ENCODE results near the gene NCK2. TPM values are rescaled to one million over a fixed set of nuclear protein-coding genes. Genes with fewer than 3 reads are reported as not detected.

Gene NCK2
- total RNA-seq, 1 experiment from 2014 or later, result 21.6 TPM

DNA sequence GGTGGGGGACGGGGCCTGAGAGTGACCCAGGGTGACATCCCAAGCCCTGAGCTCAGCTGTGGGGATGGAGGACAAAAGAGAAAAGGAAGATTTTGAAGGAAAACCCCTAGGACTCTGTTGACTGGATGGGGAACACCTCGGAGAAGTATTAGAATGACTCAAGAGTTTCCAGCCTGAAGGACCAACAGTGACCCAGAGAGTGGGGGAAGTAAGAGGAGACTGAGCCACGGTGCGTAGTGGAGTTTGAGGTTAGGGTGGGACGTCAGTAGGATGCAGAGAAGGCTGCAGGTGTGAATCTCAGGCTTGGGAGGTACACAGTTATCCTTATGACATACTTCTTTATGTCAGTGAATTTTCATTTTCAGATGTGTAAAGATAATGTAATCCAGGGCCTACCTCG lies 119.5 kb downstream of the NCK2 start:
- H3K4me3 ChIP-seq (ENCODE audit: low read depth, low read length, poor library complexity, severe bottlenecking), result no peak overlapping the region
- no peaks in the 10 kb centered on the region for H3K27me3 ChIP-seq (replicated peaks; ENCODE audit: insufficient read depth, low read depth, low read length, poor library complexity)
- BruUV-seq (replicated peaks), result no TSS peak
- ChIA-PET POLR2A (ENCODE audit: low non-redundant PET) (no interaction called here), CTCF (no interaction called here)
- H3K9me3 ChIP-seq (ENCODE audit: low read depth, low read length, poor library complexity, severe bottlenecking), result no peaks in the 10 kb centered on the region
- H3K27ac ChIP-seq (ENCODE audit: low read depth, low read length, poor library complexity, severe bottlenecking), result no peak overlapping the region
- TF ChIP-seq, protein P1, sequence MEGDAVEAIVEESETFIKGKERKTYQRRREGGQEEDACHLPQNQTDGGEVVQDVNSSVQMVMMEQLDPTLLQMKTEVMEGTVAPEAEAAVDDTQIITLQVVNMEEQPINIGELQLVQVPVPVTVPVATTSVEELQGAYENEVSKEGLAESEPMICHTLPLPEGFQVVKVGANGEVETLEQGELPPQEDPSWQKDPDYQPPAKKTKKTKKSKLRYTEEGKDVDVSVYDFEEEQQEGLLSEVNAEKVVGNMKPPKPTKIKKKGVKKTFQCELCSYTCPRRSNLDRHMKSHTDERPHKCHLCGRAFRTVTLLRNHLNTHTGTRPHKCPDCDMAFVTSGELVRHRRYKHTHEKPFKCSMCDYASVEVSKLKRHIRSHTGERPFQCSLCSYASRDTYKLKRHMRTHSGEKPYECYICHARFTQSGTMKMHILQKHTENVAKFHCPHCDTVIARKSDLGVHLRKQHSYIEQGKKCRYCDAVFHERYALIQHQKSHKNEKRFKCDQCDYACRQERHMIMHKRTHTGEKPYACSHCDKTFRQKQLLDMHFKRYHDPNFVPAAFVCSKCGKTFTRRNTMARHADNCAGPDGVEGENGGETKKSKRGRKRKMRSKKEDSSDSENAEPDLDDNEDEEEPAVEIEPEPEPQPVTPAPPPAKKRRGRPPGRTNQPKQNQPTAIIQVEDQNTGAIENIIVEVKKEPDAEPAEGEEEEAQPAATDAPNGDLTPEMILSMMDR (conservative IDR thresholded peaks at IDR 0.05; ENCODE audit: low read depth, low read length), result no peak
- no peak for TF ChIP-seq EZH2 (IDR thresholded peaks at IDR 0.05; ENCODE audit: borderline replicate concordance, low read depth, low read length, poor library complexity, severe bottlenecking)
- no peaks in the 10 kb centered on the region for H3K36me3 ChIP-seq (ENCODE audit: insufficient read depth, low read length, poor library complexity, severe bottlenecking)
- no peak for DNase-seq (ENCODE audit: low spot score)
- H3K4me1 ChIP-seq (ENCODE audit: insufficient read depth, low read length, poor library complexity, severe bottlenecking), result no peaks in the 10 kb centered on the region
- intact Hi-C loops (cut with micrococcal nuclease; ENCODE audit: unreplicated experiment), result no loop called here

DNA sequence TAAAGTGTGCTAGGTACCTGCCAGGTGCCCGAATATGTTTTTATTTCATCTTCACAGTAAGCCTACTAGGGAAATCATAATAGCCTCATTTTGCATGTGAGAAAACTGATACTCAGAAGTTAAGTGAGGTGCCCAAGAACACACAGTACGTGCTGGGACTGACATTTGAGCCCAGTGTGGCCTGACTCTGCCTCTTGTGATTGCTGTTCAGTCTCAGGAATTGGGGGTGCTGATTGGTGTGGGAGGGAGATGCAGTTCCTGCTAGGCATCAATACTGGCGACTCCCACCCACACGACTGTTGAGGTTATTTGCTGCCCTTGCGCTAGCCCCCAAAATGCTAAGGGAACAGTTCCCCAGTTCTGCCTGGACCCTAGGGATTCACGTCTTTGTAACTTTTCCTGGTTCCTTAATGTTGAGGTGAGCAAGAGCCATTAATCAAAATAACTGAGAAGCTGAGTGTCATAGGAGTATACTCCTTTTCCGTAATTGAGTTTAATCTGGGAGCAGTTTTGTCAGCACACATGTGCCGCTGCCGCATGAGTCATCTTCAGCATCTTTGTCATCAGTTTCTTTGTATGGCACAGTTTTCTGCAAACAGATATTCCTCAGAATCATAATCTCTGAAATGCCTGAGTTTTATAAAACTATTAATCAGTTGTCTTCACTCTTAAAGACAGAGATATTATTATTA lies 120.7 kb downstream of the NCK2 start:
- no TSS peak for BruUV-seq (replicated peaks)
- no peaks in the 10 kb centered on the region for H3K9me3 ChIP-seq (ENCODE audit: low read depth, low read length, poor library complexity, severe bottlenecking)
- no peak overlapping the region for H3K4me3 ChIP-seq (ENCODE audit: low read depth, low read length, poor library complexity, severe bottlenecking)
- H3K4me1 ChIP-seq (ENCODE audit: insufficient read depth, low read length, poor library complexity, severe bottlenecking), result no peaks in the 10 kb centered on the region
- CTCF ChIA-PET, result no interaction called here
- no peak for TF ChIP-seq EZH2 (IDR thresholded peaks at IDR 0.05; ENCODE audit: borderline replicate concordance, low read depth, low read length, poor library complexity, severe bottlenecking)
- TF ChIP-seq, protein P1 (conservative IDR thresholded peaks at IDR 0.05; ENCODE audit: low read depth, low read length), result no peak
- intact Hi-C loops (cut with micrococcal nuclease; ENCODE audit: unreplicated experiment), result no loop called here
- H3K36me3 ChIP-seq (ENCODE audit: insufficient read depth, low read length, poor library complexity, severe bottlenecking), result no peaks in the 10 kb centered on the region
- no peak overlapping the region for H3K27ac ChIP-seq (ENCODE audit: low read depth, low read length, poor library complexity, severe bottlenecking)
- POLR2A ChIA-PET (ENCODE audit: low non-redundant PET), result no interaction called here
- no peaks in the 10 kb centered on the region for H3K27me3 ChIP-seq (replicated peaks; ENCODE audit: insufficient read depth, low read depth, low read length, poor library complexity)
- DNase-seq (ENCODE audit: low spot score), result no peak

DNA sequence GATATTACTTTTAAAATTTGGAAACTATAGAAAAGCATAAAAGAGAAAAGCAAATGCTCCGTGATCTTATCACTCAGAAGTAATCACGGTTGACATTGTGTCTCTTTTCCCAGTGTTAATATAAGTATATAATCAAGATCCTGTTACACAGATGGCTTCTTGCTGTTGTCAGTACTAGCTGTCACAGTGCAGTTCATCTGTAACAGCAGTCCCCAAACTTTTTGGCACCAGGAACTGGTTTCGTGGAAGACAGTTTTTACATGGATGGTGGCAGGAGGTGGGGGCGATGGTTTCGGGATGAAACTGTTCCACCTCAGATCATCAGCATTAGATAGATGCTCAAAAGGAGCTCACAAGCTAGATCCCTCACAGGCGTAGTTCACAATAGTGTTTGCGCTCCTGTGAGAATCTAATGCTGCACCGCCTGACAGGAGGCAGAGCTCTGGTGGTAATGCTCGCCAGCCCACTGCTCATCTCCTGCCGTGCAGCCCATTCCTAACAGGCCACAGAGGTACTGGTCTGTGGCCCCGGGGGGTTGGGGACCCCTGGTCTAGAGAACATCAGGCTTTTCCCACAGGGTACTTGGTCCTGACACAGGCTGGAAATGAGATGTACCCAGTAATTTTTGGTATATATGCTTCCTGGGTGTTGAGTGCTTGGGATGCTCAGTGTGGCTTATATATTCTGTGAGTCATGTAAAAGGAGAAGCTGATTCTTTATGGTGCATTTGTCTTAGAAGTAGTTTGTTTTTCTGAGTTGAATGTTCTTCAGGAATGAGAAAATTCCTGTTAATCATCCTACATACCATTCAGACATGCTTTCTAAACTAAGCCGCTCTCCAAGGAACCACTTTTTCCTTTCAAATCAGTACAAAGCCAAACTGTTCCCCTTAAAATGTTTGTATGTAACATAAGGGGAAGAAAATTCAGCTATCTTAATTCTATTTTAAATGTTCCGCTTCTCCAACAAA lies 121.8 kb downstream of the NCK2 start:
- H3K4me1 ChIP-seq (ENCODE audit: insufficient read depth, low read length, poor library complexity, severe bottlenecking), result no peaks in the 10 kb centered on the region
- intact Hi-C loops (cut with micrococcal nuclease; ENCODE audit: unreplicated experiment), result no loop called here
- no peak for TF ChIP-seq EZH2 (IDR thresholded peaks at IDR 0.05; ENCODE audit: borderline replicate concordance, low read depth, low read length, poor library complexity, severe bottlenecking)
- TF ChIP-seq, protein P1 (conservative IDR thresholded peaks at IDR 0.05; ENCODE audit: low read depth, low read length), result no peak
- DNase-seq (ENCODE audit: low spot score), result no peak
- H3K27ac ChIP-seq (ENCODE audit: low read depth, low read length, poor library complexity, severe bottlenecking), result no peak overlapping the region
- H3K9me3 ChIP-seq (ENCODE audit: low read depth, low read length, poor library complexity, severe bottlenecking), result no peaks in the 10 kb centered on the region
- no peak overlapping the region for H3K4me3 ChIP-seq (ENCODE audit: low read depth, low read length, poor library complexity, severe bottlenecking)
- BruUV-seq (replicated peaks), result no TSS peak
- H3K27me3 ChIP-seq (replicated peaks; ENCODE audit: insufficient read depth, low read depth, low read length, poor library complexity), result no peaks in the 10 kb centered on the region
- POLR2A ChIA-PET (ENCODE audit: low non-redundant PET), result no interaction called here
- CTCF ChIA-PET, result no interaction called here
- no peaks in the 10 kb centered on the region for H3K36me3 ChIP-seq (ENCODE audit: insufficient read depth, low read length, poor library complexity, severe bottlenecking)

Data from A673 (cell line).